Psoas muscle (tissue), 8 donors: ENCODE results near the gene KIF3A. TPM values are rescaled to one million over a fixed set of nuclear protein-coding genes. Genes with fewer than 3 reads are reported as not detected.

Source experiments
- ATAC-seq, 4 donors: fragments of 200-7000 bp; cut with Tn5 transposase; one replicate each; pipeline ENCODE4 v1.9.1; 2020; ENCODE audit warnings: moderate library complexity in 3 of 4, mild to moderate bottlenecking in 2 of 4
- DNase-seq, 2 donors: peaks; one replicate each; pipeline ENCODE4 v3.0.0-alpha.2; 2020
- H3K27ac ChIP-seq: fragments of 200-600 bp; one replicate; pipeline ENCODE4 v1.8.0; 2022
- H3K27me3 ChIP-seq, 3 donors: fragments of 200-600 bp in 1 of 3; one replicate each; pipeline versions ENCODE4 v1.6.1 to v1.8.0; 2013 to 2022; ENCODE audit warnings: low read length in 2 of 3, mild to moderate bottlenecking in 2 of 3, moderate library complexity in 1 of 3; ENCODE audit not compliant: insufficient read depth in 3 of 3
- H3K36me3 ChIP-seq, 2 donors: fragments of 200-600 bp in 1 of 2; one replicate each; pipeline versions ENCODE4 v1.6.1 to v1.8.0; 2013 to 2022; ENCODE audit warnings: low read depth in 1 of 2, mild to moderate bottlenecking in 1 of 2, moderate library complexity in 1 of 2; ENCODE audit not compliant: insufficient read depth in 1 of 2
- H3K4me1 ChIP-seq: fragments of 200-600 bp; one replicate; pipeline ENCODE4 v1.8.0; 2022
- H3K4me3 ChIP-seq: fragments of 200-600 bp; one replicate; pipeline ENCODE4 v1.8.0; 2022; ENCODE audit warnings: mild to moderate bottlenecking
- H3K9me3 ChIP-seq: fragments of 200-600 bp; one replicate; pipeline ENCODE4 v1.8.0; 2022
- CTCF ChIP-seq: fragments of 200-600 bp; IDR thresholded peaks from one replicate; pipeline ENCODE4 v1.8.0; 2022; ENCODE audit warnings: antibody characterized with exemption
- WGBS, 3 donors: extraction: QIAGEN DNeasy Blood & Tissue Kit; methylation state at CpG; one replicate each; pipeline versions ENCODE4 v1.1.6 to v1.1.7; 2013; 5-methylcytosine and 5-hydroxymethylcytosine counted together
- intact Hi-C, 2 donors: fragments of 100-400 bp; cut with DNase I; formaldehyde crosslinking; loops; one replicate each; pipeline versions ENCODE4 v1.11.0 to v1.14.2; 2022
- polyA plus RNA-seq, 3 donors: library from polyadenylated mRNA; stranded (reverse); fragments of 200-250 nt; gene quantifications; one replicate each; pipeline ENCODE4 v1.2.3, GENCODE V29; 2013
- total RNA-seq, 4 donors: library from RNA; stranded (reverse); fragmentation: NEBNext Ultra II Directional in 2 of 4; extraction: Animal tissue kit (Norgen Biotek cat#: 25700) in 2 of 4; gene quantifications; one replicate each; pipeline versions ENCODE4 v1.2.1 to v1.2.4, GENCODE V29; 2021 to 2023
- donor health status: healthy with polysubstance abuse.
- donor health status: DM: no; HTN: no; CAD: no; lungs with moderate emphysema.
- donor health status: Bipolar disorder and iron deficiency.
- donor health status: healthy.
- donor health status: DM: yes; HTN: yes; CAD: no.
- donor health status: DM: no; HTN: no; CAD: no.
- donor health status: DM: no; HTN: no; CAD: no.
- donor health status: DM: yes; HTN: yes; CAD: no.

KIF3A gene
- total and polyA plus RNA-seq, 7 donors = 2.5 to 8.0 (median 4.3) TPM

GRCh38 chr5:132673939-132674630 lies 63.3 kb downstream of the KIF3A start, which contains the start of gene IL4:
Gene IL4 (plus strand): TSS chr5:132673989. CDS start chr5:132674051, 62 bp downstream.
- intact Hi-C loops = no loop called here
- no peaks in the 10 kb centered on the region for H3K4me1 ChIP-seq
- no peak for TF ChIP-seq CTCF
- ATAC-seq (no peak), DNase-seq (no peak)
- H3K9me3 ChIP-seq = no peaks in the 10 kb centered on the region
- H3K36me3 ChIP-seq = no peaks in the 10 kb centered on the region
- peaks cover 0 to 2% (median 0%) of the 10 kb centered on the region in 3 donors for H3K27me3 ChIP-seq
- H3K4me3 ChIP-seq = no peak within 1 kb of the TSS
- no peak within 1 kb of the TSS for H3K27ac ChIP-seq
- WGBS, 3 donors = 60 to 69% (median 62%) methylated on average over 14 of the region's 14 CpGs

- no peak for TF ChIP-seq CTCF
- H3K9me3 ChIP-seq = no peaks in the 10 kb centered on the region
- WGBS, 3 donors = 88 to 96% (median 90%) methylated on average over 1 of the region's 1 CpG
- intact Hi-C loops = no loop called here
- peaks cover 0 to 1% (median 0%) of the 10 kb centered on the region in 3 donors for H3K27me3 ChIP-seq
- no peaks in the 10 kb centered on the region for H3K36me3 ChIP-seq
- DNase-seq (no peak), ATAC-seq (no peak)
- no peak overlapping the region for H3K4me3 ChIP-seq
- H3K27ac ChIP-seq = no peak overlapping the region
- H3K4me1 ChIP-seq = no peaks in the 10 kb centered on the region
Observed at GRCh38 chr5:132673488-132673887, 63.9 kb downstream of the KIF3A start.

GRCh38 chr5:132671000-132671399 lies 66.3 kb downstream of the KIF3A start:
- DNase-seq (no peak), ATAC-seq (no peak)
- no peak overlapping the region for H3K4me3 ChIP-seq
- H3K27ac ChIP-seq = no peak overlapping the region
- no peaks in the 10 kb centered on the region for H3K9me3 ChIP-seq
- intact Hi-C loops = no loop called here
- H3K27me3 ChIP-seq = peaks cover 0 to 4% (median 0%) of the 10 kb centered on the region in 3 donors
- 96 to 98% (median 97%) methylated on average over 3 of the region's 3 CpGs for WGBS, 3 donors
- no peak for TF ChIP-seq CTCF
- H3K36me3 ChIP-seq = no peaks in the 10 kb centered on the region
- no peaks in the 10 kb centered on the region for H3K4me1 ChIP-seq

- intact Hi-C loops = no loop called here
- 82 to 85% (median 82%) methylated on average over 16 of the region's 16 CpGs for WGBS, 3 donors
Observed at GRCh38 chr5:132669966-132670882, 67.1 kb downstream of the KIF3A start.

More at GRCh38 chr5:132669966-132670882, 67.1 kb downstream of the KIF3A start:
- Histone ChIP-seq H3K36me3 (no peaks in the 10 kb centered on the region), H3K27me3 (peaks cover 0 to 4% (median 0%) of the 10 kb centered on the region in 3 donors), H3K4me1 (no peaks in the 10 kb centered on the region), H3K9me3 (no peaks in the 10 kb centered on the region), H3K4me3 (no peak overlapping the region), H3K27ac (no peak overlapping the region)
- no peak for TF ChIP-seq CTCF
- no peak for ATAC-seq
- no peak for DNase-seq
